Fibroblast of lung (primary cell): ENCODE results near the gene CLN6. TPM values are rescaled to one million over a fixed set of nuclear protein-coding genes. Genes with fewer than 3 reads are reported as not detected.

Experiments
- DNase-seq, 2 donors: peaks; one replicate each; pipeline versions ENCODE4 v3.0.0 to v3.0.0-alpha.2; 2010; ENCODE audit warnings: low read depth in 2 of 2
- H2AFZ ChIP-seq: 2 replicates; pipeline ENCODE4 v1.5.1; 2012; ENCODE audit warnings: low read length, control low read depth, inconsistent platforms
- H3K27ac ChIP-seq: 2 replicates; pipeline ENCODE4 v1.5.1; 2011; ENCODE audit warnings: low read length, control low read depth; ENCODE audit not compliant: insufficient read depth
- H3K27me3 ChIP-seq: 2 replicates; pipeline ENCODE4 v1.5.1; 2011; ENCODE audit warnings: mild to moderate bottlenecking, low read length; ENCODE audit not compliant: control insufficient read depth, insufficient read depth
- H3K36me3 ChIP-seq: 2 replicates; pipeline ENCODE4 v1.5.1; 2011; ENCODE audit warnings: low read length; ENCODE audit not compliant: control insufficient read depth, insufficient read depth
- H3K4me1 ChIP-seq: 2 replicates; pipeline ENCODE4 v1.5.1; 2011; ENCODE audit warnings: low read length; ENCODE audit not compliant: control insufficient read depth, insufficient read depth; ENCODE audit errors: extremely low read depth
- H3K4me2 ChIP-seq: 2 replicates; pipeline ENCODE4 v1.5.1; 2011; ENCODE audit warnings: low read length, control low read depth; ENCODE audit not compliant: insufficient read depth; ENCODE audit errors: extremely low read depth
- H3K4me3 ChIP-seq, 4 experiments: fragments of 200-600 bp in 1 of 4; sonication (generic) in 1 of 4; replicated peaks in 1 of 4; 2 replicates each; pipeline ENCODE4 v1.5.1; 2011 to 2016; ENCODE audit warnings: low read length in 4 of 4, low read depth in 3 of 4, mild to moderate bottlenecking in 3 of 4, control low read depth in 2 of 4, inconsistent platforms in 1 of 4, mixed read lengths in 1 of 4; ENCODE audit not compliant: insufficient read depth in 1 of 4; ENCODE audit errors: control extremely low read depth in 1 of 4
- H3K79me2 ChIP-seq: 2 replicates; pipeline ENCODE4 v1.5.1; 2012; ENCODE audit warnings: mild to moderate bottlenecking, low read length, inconsistent platforms; ENCODE audit not compliant: control insufficient read depth, insufficient read depth
- H3K9ac ChIP-seq: 2 replicates; pipeline ENCODE4 v1.5.1; 2011; ENCODE audit warnings: mild to moderate bottlenecking, low read length, control low read depth; ENCODE audit not compliant: insufficient read depth
- H3K9me3 ChIP-seq: 2 replicates; pipeline ENCODE4 v1.5.1; 2012; ENCODE audit warnings: low read depth, low read length; ENCODE audit not compliant: control insufficient read depth, insufficient read depth
- H4K20me1 ChIP-seq: 2 replicates; pipeline ENCODE4 v1.5.1; 2011; ENCODE audit warnings: low read length; ENCODE audit not compliant: control insufficient read depth, insufficient read depth; ENCODE audit errors: extremely low read depth
- CTCF ChIP-seq, 2 donors: IDR thresholded peaks in 1 of 2; conservative IDR thresholded peaks in 1 of 2; 1 replicate in 1 of 2; 2 replicates in 1 of 2; pipeline ENCODE4 v1.5.1; 2011 to 2012; ENCODE audit warnings: low read length in 2 of 2, control low read depth in 1 of 2, inconsistent platforms in 1 of 2, low read depth in 1 of 2, mild to moderate bottlenecking in 1 of 2
- EZH2 ChIP-seq: IDR thresholded peaks from 2 replicates; pipeline ENCODE4 v1.5.1; 2012; ENCODE audit warnings: low read length, control low read depth, mild to moderate bottlenecking; ENCODE audit errors: missing control alignments
- polyA plus RNA-seq, 2 donors: library from polyadenylated mRNA; depleted of rRNA in 1 of 2; stranded (reverse) in 1 of 2; unstranded in 1 of 2; fragments of >200 nt; gene quantifications; 2 replicates each; pipeline ENCODE4 v1.2.1, GENCODE V29; 2011 to 2012; ENCODE audit warnings: missing spikeins in 1 of 2
- total RNA-seq: library from RNA; depleted of rRNA; stranded (reverse); fragments of >200 nt; gene quantifications from 2 replicates; pipeline ENCODE4 v1.2.1, GENCODE V29; 2014

Gene CLN6
- total and polyA plus RNA-seq, 2 donors (not counting 1 experiment from before 2014, with no cell fraction given): 5.6 to 16.1 TPM

- Histone ChIP-seq H3K9ac (no peak overlapping the region), H3K27me3 (no peaks in the 10 kb centered on the region), H3K36me3 (peaks cover 8% of the 10 kb centered on the region), H3K4me2 (no peak overlapping the region), H2AFZ (no peak overlapping the region), H3K4me3 (no peak overlapping the region), H3K4me1 (no peaks in the 10 kb centered on the region), H3K27ac (no peak overlapping the region), H3K79me2 (no peaks in the 10 kb centered on the region), H4K20me1 (no peaks in the 10 kb centered on the region), H3K9me3 (no peaks in the 10 kb centered on the region)
- no peak for DNase-seq
- TF ChIP-seq EZH2 (no peak), CTCF (conservative IDR thresholded peaks at IDR 0.05 in 1 of 2, IDR thresholded peaks at IDR 0.05 in 1 of 2; ENCODE audit: low read depth in 1 of 2, low read length in 2 of 2) (no peak)
Measured at GRCh38 chr15:68196445-68197169, 32.9 kb downstream of the CLN6 start.

GRCh38 chr15:68195336-68196112 is 34.0 kb downstream of the CLN6 start:
- no peak overlapping the region for H3K4me3 ChIP-seq
- no peak for DNase-seq
- H3K27me3 ChIP-seq: no peaks in the 10 kb centered on the region
- no peak overlapping the region for H2AFZ ChIP-seq
- TF ChIP-seq CTCF (conservative IDR thresholded peaks at IDR 0.05 in 1 of 2, IDR thresholded peaks at IDR 0.05 in 1 of 2; ENCODE audit: low read depth in 1 of 2, low read length in 2 of 2) (no peak), EZH2 (no peak)
- no peak overlapping the region for H3K4me2 ChIP-seq
- no peaks in the 10 kb centered on the region for H3K9me3 ChIP-seq
- H3K79me2 ChIP-seq: no peaks in the 10 kb centered on the region
- H3K27ac ChIP-seq: no peak overlapping the region
- H3K36me3 ChIP-seq: peaks cover 8% of the 10 kb centered on the region
- no peaks in the 10 kb centered on the region for H4K20me1 ChIP-seq
- H3K9ac ChIP-seq: no peak overlapping the region
- no peaks in the 10 kb centered on the region for H3K4me1 ChIP-seq

- peaks cover 9% of the 10 kb centered on the region for H3K36me3 ChIP-seq
- H3K27ac ChIP-seq: no peak overlapping the region
- H3K4me3 ChIP-seq: no peak overlapping the region
- DNase-seq: no peak
- TF ChIP-seq EZH2 (no peak), CTCF (conservative IDR thresholded peaks at IDR 0.05 in 1 of 2, IDR thresholded peaks at IDR 0.05 in 1 of 2; ENCODE audit: low read depth in 1 of 2, low read length in 2 of 2) (no peak)
- no peak overlapping the region for H3K9ac ChIP-seq
- H3K4me1 ChIP-seq: peaks cover 1% of the 10 kb centered on the region
- no peaks in the 10 kb centered on the region for H3K79me2 ChIP-seq
- H3K9me3 ChIP-seq: no peaks in the 10 kb centered on the region
- H4K20me1 ChIP-seq: no peaks in the 10 kb centered on the region
- no peak overlapping the region for H3K4me2 ChIP-seq
- H2AFZ ChIP-seq: no peak overlapping the region
- no peaks in the 10 kb centered on the region for H3K27me3 ChIP-seq
Measured at GRCh38 chr15:68192804-68193486, 36.6 kb downstream of the CLN6 start.
